GM21576 (cell line): ENCODE results near the gene IKZF3.
A peak's percentile ranks its signal among the peaks of the same experiment; 100 is the strongest.
"Not testable (repeated sequence)": the region's sequence is repeated elsewhere in the genome, so short reads cannot be mapped to it uniquely, and the experiment has no call there.

Source experiments
- ATAC-seq: cut with Tn5 transposase; IDR thresholded peaks from one replicate; pipeline ENCODE4 v1.9.1; 2021; ENCODE audit warnings: mild to moderate bottlenecking, moderate library complexity; ENCODE audit not compliant: unreplicated experiment

The IKZF3 gene

DNA sequence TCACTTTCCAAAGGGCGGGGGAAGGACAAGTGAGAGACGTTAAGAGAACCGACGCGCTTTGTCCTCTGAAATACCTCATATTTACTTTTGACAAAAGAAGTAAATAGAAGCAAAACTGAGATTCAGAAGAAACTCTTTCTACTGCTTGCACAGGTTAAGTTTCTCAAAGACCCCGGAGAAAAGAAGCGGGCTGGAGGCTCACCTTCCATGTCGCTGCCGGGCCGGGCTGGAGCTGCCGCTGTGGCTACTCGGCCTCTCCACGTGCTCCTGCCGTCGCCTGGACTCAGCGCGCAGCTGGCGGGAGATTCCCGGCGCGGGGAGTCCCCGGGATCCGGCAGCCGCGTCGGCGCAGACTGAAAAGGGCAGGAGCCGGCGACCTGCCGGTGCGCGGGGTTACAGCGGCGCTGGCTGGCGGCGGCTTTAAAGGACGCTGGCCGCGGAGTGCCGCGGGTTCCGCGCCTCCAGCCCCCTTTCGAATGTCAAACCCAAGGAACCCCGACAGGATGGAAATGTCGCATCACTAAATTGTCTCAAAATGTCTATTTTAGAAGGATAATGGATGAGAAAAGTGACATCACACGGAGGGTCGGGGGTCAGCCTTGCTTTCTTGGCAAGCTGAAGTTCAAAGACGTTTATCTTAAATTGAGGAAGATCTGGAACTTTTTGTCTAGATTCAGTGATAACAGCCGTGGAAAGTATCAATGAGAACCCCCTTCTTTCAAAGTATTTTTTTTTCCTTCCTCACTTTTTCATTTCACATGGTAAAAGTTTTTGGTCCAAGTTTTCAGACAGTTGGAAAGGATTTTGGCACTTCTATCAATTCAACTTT lies at the start of gene IKZF3:
IKZF3 (minus strand) TSS at position 395 of the 829 bp plus-strand sequence; CDS start at position 209, 186 bp downstream.
- ATAC-seq: peak; percentile 35

DNA sequence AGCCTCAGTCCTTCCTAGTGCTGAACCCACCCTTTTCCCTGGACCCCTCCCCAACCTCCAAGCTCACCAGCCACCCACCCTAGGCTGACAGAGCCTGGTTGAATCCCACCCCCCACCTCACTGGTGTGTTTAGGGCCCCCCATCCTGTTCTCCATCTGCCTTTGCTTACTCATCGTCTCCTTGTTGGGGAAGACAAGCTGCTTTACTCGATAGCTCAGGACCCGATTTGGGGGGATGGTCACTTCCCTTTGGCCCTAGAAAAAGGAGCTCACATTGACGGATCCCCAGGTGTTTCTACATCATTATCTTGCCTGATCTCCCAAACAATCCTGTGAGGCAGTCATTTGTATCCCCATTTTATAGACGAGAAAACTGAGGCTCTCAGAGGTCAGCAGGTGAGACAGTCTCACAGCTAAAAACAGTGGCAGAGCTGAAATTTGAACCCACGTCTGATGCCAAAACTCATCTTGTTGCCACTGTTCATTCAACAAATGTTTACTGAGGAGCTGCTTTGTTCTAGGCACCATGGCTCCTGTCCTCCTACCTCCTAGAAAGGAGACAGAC lies 44.8 kb upstream of the IKZF3 start:
- ATAC-seq: no peak

DNA sequence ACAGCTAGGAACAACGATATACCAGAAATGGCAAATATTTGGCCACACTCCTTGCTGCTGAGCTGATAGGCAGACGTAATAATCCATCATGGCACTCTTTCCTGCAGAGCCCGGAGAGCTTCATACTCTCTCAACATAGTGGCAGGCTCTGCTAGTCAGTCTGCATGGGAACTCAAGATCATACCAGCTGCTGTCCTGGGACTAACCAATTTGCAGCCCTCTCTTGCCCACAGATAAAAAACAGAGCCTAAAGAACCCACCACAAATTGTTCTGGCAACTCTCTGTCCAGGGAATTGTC lies 40.8 kb upstream of the IKZF3 start:
- ATAC-seq: no peak

DNA sequence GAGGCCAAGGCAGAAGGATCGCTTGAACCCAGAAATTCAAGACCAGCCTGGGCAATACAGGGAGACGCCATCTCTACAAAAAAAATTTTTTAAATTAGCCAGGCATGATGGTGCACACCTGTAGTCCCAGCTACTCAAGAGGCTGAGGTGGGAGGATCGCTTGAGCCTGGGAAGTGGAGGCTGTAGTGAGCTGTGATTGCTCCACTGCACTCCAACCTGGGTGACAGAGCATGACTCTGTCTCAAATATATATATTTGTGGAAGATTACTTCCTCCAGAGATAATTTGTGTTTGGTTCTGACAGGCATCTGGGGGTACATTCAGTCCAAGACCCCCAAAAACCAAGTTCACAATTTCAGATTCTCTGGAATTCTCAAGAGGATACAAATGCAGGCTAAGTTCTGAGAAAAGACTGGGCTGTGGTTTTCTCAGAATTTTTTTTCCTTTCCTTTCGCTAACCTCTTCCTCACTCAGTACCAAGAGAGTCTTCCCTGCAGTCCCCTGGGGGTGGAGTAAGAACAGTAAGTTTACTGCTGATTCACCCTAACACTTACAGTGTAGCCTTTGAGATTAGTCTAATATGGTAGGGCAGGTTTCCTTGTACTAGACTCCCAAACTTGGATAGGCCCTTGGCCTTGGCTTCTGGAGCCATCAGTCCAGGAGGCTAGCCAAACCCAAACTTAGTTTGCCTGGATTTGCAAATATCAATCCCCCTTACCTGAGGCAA lies 39.2 kb upstream of the IKZF3 start:
- ATAC-seq: no peak

DNA sequence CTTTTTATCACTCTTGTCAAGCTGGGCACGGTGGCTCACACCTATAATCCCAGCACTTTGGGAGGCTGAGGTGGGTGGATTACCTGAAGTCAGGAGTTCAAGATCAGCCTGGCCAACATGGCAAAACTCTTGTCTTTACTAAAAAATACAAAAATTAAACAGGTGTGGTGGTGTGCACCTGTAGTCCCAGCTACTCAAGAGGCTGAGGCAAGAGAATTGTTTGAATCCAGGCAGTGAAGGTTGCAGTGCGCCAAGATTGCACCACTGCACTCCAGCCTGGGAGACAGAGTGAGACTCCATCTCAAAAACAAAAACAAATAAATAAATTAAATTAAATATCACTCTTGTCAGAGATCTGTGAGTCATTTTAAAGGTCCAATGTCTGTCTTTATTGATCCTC lies 37.9 kb upstream of the IKZF3 start:
- ATAC-seq: not testable (repeated sequence)

DNA sequence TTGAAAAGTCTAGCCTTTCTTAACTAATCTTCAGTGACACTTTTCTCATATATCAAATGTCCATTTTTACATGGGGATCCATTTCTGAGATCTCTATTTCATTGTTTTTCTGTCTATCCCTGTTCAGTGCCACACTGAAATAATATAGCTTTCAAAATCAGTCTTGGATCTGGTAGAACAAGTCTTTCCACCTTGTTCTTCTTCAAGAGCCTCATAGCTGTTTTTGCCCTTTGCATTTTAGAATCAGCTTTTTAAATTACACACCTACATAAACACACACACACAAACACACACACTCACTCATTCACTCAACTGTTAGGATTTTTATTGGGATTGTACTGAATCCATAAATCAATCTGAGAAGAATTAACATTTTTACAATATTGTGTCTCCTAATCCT lies 35.1 kb upstream of the IKZF3 start:
- no peak for ATAC-seq

DNA sequence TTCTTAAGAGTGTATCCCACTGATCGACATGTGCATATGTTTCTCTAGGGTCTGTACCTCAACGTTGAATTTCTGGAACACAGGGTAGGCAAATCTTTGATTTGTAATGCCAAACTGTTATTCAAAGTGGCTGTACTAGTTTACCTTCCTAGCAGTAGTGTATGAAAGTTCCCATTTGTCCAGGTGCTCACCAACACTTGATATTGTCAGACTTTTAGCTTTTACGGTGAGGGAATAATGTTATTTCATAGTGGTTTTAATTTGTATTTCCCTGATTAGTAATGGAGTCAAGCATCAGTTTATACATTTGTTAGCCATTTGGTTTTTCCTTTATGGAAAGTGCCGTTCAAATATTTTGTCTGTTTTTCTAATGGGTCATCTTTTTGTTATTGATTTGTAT lies 34.0 kb upstream of the IKZF3 start:
- no peak for ATAC-seq

DNA sequence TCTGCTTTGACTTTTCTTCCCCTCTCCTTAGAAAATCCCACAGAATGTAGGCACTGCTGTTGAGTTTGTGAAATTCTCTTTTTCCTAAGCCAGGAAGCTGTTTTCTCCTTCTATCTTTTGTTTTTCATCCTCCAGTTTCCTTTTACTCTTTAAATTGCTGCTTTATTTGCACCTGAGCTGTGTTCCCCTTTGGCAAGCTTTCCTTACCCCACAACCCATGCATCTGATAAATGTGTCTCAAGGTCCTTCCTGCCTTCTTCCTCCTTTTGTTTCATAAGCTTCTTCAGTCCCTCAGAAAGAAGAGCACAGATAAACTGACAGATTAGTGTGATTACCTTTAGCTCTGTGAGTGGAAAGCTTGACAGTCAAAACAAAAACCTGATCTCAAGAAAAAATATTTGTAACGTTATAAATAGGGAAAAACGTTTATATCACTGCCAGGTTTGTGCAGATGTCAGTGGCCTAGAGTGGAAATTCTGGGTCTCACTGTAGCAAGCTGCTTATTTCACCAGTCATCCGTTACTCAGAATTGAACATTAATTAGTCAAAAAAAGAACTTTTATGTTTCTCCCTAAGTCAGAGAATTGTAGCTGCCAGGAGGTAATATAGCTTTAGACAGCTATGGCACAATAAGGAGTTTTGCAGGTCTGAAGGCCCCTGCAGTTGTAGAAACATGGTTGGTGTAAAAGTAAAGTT lies 30.7 kb upstream of the IKZF3 start:
- no peak for ATAC-seq

DNA sequence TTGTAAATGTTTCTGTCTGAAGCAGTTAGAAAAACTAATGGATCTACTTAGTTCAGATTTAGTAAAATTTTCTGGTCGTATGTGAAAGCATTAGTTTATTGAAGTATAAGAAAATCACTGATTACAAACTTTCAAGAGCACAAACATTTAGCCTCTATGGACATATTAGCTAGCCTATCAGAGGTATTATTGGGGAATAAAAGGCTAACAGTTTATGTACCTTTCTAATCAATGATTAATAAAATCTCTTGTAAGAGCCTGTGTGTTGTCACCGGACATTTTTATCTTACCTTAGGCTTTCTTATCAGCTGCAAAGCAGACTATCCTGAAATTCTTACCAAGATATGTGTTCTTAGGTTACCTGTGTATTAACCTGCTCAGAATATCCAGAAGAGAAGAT lies 25.1 kb upstream of the IKZF3 start:
- ATAC-seq: no peak

DNA sequence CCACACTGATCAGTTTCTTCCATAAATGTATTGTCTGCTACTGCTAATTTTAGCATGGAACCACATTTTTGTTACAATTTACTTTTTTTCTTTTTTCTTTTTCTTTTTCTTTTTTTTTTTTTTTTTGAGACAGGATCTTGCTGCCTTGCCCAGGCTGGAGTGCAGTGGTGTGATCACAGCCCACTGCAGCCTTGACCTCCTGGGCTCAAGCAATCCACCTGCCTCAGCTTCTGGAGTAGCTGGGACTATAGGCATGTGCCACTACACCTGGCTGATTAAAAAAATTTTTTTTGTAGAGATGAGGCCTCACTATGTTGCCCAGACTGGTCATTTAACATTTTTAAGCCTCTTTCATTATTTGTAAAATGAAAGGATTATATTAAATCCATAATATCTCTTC lies 23.0 kb upstream of the IKZF3 start:
- ATAC-seq: no peak

DNA sequence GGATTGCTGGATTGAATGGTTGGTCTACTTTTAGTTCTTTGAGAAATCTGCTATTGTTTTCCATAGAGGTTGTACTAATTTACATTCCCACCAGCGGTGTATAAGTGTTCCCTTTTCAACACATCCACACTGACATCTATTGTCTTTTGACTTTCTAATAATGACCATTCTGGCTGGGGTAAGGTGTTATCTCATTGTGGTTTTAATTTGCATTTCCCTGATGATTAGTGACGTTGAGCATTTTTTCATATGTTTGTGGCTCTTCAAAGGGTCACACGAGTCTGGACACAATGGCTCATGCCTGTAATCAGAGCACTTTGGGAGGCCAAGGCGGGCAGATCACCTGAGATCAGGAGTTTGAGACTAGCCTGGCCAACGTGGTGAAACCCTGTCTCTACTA lies 22.0 kb upstream of the IKZF3 start:
- not testable (repeated sequence) for ATAC-seq

DNA sequence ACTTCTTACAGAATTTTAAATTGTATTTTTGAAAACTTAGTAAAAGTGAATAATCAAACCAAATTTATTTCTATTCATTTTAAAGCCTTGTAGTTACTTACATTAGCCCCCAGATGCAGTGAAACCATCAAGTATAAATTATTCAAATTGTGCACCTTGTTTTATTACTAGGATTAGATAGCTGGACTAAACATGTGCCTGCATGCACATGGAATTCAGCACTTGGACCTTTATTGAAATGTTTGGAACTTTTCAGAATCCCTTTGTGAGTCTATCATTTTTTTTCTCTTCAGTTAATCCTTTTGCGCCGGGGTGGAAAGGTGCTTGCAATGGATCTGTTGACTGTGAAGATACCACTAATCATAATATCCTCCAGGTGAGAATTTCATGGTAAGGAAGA lies 8.6 kb upstream of the IKZF3 start:
- ATAC-seq: no peak

DNA sequence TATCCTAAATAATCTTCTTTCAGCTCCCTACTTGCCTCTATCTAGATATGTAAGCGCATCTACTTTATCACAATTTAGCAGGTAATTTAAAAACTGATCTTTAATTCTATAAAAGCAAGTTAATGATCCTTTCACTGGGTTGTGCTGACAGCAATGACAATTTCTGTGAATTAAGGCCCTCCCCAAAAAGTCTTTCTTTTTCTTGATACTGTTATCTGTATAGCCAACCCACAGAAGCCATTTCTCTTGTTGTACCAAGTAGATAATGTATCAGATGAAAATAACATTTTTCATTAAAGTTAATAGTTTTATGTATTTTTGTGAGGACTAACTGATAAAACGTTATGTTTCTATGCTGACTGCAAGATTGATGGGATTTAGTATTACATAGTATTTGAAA lies 7.7 kb upstream of the IKZF3 start:
- ATAC-seq: no peak

DNA sequence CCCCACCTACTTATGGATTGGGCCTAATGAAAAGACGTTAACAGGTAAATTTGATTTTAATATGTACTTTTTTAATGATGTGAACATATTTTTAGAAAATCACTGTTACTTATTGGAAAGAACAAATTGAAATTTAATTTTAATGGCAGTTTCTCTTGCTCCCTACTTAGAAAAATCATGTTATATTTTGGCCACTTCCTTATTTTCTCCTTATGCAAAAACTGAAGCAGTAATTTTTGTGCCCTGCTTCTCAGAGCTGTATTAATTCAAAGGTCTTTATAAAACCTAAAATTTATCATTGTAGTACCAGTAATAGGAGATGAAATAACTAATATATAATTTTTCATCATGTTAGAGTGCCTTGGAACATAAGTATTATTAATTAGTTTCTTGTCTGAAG lies 6.7 kb upstream of the IKZF3 start:
- ATAC-seq: no peak

DNA sequence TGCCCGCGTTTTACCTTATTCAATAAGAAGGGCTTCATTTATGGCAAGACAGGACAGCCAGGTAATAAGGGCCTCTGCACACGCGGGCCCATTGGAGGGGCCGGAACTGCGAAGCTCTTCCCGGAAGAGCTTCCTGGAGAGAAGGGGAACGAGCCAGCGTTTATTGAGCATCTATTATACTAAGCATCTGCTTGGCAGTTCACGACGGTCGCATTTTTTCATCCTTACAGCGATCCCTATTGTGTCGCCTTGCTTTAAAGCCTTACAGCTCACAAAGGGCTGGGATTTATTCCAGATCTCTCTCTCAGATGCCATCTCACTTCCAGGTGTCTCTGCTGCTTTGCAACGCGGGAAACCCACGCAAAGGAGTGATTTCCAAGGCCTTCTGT lies 4.4 kb upstream of the IKZF3 start:
- ATAC-seq: no peak

DNA sequence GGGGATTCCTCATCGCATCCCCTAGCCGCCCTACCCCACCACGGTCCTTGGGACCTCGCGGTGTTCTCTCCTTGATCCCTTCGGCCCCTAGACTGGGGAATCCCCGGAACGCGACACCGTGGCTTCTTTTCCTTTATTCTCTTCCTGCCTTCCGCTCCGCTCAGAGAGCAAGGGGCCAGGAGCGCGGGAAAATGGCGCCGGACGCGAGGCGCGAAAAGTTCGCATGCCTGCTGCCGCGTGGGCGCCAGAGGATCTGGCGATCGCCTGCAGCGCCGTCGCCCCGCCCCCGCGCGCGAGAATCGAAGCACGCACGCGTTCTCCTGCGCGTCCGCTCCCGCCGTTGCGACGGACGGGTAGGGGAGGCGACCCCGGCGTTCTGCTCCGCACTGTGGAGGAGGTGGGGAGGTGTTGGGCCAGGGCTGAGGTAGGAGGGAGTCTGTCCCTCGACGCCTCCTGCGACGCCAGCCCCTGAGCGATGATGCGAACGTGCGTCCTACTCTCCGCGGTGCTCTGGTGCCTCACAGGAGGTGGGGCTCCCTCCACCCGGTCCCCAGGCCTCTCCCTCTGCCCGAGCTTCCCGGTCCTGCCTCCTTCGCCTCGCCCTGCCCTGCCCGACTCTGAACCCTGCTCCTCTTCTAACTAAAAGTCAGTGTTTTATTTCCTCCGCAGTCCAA lies 3.9 kb upstream of the IKZF3 start, which contains the start of gene ZPBP2:
ZPBP2 (plus strand) TSS at position 323 of the 674 bp plus-strand sequence; CDS start at position 476, 153 bp downstream.
- ATAC-seq: no peak

DNA sequence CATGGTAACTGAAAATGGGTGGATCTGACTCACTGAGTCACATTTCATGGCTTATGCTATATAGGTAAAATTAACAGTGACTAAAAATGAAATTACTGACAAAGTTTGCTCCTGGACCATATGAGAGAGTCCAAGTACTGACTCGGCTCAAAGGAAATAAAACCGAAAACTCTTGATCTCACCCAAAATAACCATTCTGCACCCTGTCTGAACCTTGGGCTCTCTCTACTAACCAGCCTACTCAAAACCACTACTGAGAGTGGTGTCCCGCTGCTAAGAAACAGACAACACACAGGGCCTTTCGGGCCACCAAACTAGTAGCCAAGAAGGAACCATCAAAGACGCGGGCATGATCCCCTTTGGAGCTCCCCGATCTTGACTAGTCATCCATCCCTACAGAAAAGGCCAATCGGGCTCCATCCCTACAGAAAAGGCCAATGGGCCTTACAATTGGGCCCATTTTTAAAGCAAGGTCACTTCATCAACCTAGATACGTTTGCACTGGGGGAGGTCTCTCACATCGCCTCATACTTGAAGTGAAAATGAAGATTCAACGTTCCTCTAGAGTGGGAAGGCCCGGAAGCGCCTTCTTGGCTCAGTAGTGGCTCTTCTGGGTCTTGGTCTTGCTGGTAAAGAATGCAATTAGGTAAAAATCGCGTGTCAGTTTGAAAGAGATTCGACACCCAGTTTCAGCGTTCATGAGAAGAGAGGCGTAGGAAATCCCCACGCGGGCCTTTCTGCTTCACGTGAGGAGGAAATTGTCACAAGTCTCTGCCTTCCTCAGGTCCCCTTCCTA lies 3.2 kb upstream of the IKZF3 start:
- peak; percentile 47 for ATAC-seq

DNA sequence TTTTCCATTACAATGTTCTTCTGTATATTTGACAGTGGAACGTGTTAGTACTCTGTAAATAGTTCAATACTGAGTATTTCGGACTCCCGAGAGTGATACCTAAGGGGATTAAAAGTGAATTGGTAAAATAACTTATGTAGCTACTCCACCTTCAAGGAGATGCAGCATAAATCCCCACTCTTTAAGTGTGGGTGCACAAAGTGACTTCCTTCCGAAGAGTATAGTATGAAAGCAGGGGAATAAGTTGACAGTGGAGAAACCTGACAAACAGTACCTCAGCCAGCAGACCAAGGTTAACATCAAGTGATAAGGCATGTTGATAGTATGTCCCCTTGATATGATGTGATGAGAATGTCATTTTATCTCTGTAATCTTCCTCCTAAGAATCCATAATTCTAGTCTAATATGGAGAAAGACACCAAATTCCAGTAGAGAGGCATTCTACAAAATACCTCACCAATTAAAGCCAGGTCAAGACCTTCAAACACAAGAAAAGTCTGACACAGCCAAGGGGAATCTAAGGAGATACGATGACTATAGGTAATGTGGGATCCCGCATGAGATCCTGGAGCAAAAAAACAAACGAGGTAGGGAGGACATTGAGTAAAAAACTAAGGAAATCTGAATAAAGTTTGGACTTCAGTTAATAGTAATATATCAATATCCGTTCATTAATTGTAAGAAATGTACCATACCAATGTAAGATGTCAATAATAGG lies 2.1 kb upstream of the IKZF3 start:
- no peak for ATAC-seq

DNA sequence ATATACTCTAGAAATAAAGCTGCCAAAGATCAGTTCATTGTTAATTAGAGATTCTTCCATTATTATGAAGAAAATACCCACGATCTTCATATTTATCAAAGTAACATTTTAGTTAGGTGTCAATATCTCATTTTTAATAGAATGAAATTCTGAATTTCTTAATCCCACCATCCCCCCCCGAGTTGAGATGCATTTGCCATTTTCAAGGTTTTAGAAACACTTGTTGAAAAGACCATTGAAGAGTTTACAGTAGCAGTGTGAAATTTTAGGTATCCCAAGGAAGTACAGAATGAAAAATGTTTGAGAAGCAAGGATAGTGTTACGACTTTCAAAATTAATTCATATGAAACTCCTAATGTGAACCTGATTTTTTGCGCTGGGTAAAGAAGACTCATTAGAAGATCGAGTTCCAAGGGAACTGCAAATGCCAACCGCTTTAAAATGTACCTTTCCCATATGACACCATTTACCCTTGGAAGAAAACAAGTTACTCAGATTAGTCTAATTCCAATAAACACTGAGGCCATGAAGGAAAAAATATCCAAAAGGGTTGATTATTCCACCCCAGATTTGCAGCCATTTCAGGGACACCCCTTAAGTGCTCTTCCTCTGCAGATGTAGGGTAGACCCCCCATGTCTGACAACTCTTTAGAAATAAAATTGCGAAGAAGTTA lies 731 bp downstream of the IKZF3 start:
- ATAC-seq: no peak
